Activated CD8-positive, alpha-beta memory T cell treated with anti-CD3 and anti-CD28 coated beads, Interleukin-2, amount 50 U/mL, for 48 hours (primary cell): Measurements from ENCODE around the gene RNASE7.
"Not testable (repeated sequence)": the region's sequence is repeated elsewhere in the genome, so short reads cannot be mapped to it uniquely, and the experiment has no call there.

ENCODE experiments used
- DNase-seq: peaks from one replicate; pipeline ENCODE4 v3.0.0-alpha.2; 2020

Gene RNASE7

GRCh38 chr14:21023817-21024584, 18.2 kb upstream of the RNASE7 start:
- no peak for DNase-seq

- peak; percentile 80 for DNase-seq
These were observed 17.4 kb upstream of the RNASE7 start, which contains the start of gene NDRG2 for GRCh38 chr14:21024585-21025370. TSS of gene NDRG2 (minus strand) at chr14:21025061. CDS start at chr14:21023315, 1,746 bp downstream.

DNA sequence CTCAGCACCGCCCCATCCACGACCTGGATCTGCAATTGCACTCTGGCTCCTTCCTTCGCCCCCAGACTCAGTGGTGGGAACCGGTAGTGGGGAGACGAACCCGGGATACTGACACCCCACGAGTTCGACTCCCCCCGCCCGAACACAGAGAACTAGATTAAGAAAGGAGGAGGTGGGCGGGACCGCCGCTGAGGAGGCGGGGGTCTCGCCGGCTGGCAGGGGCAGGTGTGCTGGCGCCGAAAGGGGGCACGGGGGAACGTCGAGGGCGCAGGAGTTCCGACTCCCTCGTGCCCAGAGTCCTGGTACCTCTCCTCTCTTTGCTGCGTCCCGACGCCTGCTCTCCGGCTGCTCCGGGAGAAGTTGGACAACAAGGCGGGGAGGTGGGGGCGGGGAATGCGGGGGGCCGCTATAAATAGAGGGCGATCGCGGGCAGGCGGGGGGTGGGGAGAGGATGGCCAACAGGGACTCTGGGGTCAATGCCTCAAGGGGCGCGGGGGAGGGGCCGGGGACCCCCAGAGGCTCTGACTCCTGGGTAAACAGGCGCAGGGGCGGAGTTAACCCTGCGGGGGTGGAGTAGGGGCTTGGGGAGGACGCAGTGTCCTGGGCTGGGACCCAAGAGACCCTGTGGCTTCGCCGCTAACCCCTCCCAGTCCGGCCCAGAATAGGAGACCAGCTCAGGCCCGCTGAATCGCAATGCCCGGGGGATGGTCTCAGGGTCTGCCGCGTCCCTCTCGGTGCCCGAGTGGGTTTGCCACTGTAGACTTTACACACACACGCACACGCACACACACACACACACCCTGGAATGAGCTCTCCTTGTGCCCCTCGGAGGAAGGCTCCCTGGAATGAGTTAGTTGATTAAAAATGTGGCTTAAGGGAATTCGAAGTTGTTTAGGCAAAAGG, 16.5 kb upstream of the RNASE7 start:
- no peak for DNase-seq

DNA sequence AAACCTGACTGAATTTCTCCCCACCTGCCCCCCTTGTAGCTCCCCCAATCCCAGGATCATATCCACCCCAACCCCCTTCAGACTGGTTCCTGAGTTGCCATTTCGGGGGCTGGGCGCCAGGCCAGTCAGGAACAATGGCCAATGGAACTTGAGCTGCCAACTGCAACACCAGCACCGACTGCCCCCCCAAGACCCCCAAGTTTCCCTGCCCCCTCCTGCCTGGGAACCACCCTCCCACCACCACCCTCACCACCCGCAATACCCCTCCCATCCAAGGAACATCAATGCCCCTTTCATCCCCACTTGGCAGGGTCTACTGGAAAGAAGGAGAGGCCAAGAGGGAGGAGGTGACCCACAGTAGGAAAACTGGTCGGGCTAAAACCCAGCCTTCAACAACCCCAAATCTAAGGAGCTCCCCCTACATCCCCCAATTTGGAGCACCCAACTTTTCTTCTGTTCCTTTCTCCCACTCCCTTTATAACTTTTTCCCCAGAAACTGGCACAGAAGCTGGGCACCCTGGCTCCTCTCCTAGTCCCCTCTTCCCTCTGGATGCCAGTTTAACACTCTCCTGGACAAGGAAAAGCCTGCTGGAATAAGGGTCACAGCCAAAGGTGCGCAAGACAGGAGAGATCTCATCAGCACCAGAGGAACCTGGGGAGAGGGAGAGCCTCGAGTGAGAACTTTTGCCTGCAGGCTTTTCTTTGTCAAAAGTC, 15.7 kb upstream of the RNASE7 start:
- DNase-seq, result no peak

DNA sequence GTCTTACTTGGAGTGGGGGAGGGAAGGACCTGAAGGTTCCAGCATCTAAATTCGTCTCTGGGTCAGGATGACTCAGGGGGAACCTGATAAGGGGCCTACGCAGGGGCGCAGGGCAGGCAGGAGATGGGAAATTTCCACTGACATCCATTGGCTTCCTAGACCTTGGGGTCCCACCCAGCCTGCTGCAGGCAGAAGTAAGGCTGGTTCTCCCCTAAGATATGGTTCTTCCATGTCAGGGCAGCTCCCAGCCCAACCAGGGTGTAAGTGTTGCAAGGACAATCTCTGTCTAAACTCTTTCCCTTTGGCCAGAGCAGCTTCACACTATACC, 15.2 kb upstream of the RNASE7 start:
- no peak for DNase-seq

- DNase-seq, result no peak
These were observed 12.2 kb upstream of the RNASE7 start, which contains the start of gene TPPP2 for GRCh38 chr14:21029917-21030316. TSS of gene TPPP2 (plus strand) at chr14:21030217. CDS start at chr14:21030582, 365 bp downstream.

- DNase-seq, result no peak
These were observed 11.6 kb upstream of the RNASE7 start for GRCh38 chr14:21030531-21030930.

- DNase-seq, result no peak
These were observed 9.6 kb upstream of the RNASE7 start for GRCh38 chr14:21032326-21033132.

GRCh38 chr14:21033133-21033698, 8.9 kb upstream of the RNASE7 start:
- no peak for DNase-seq

GRCh38 chr14:21034707-21035106, 7.5 kb upstream of the RNASE7 start, which contains the start of gene RNASE13:
TSS of gene RNASE13 (minus strand) at chr14:21034807. CDS start at chr14:21034288, 519 bp downstream.
- DNase-seq, result no peak

- DNase-seq, result no peak
These were observed 5.4 kb upstream of the RNASE7 start for GRCh38 chr14:21036751-21037150.

GRCh38 chr14:21037156-21037555, 5.0 kb upstream of the RNASE7 start:
- no peak for DNase-seq

- no peak for DNase-seq
These were observed 3.4 kb upstream of the RNASE7 start for GRCh38 chr14:21038441-21039422.

DNA sequence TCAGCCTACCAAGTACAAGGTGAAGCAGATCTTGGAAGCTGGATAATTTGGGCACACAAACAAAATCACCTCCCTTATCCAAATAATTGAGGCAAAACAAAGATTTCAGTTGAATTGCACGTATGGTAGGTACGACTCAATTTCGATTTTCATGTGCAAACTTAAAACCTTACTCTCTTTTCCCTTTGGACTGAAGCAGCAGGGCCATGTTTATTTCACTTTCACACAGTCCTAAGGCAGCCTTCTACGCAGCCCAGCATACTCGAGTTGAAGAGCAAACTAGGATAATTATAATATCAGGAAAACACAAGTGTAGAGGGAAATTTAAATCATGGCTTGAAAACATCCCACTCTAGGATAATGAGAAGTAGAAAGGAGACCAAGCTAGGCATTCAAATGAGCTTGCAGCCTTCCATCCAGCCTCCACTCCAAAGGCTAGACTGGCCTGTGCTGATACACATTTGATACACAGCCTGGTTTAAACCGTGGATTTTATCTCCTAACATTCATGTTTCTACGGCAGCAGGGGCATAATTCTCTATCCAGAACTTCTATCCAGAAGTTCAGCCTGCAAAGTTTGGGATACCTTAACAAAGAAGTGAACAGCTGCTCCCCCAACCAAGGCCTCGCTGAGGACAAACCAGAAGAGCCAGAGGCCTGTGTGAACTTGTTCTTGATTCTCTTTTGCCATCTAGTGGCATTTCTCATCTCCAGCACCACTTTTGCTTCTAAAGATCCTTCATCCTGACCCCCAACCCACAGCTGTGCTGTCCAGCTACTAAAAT, 2.4 kb upstream of the RNASE7 start:
- no peak for DNase-seq

DNA sequence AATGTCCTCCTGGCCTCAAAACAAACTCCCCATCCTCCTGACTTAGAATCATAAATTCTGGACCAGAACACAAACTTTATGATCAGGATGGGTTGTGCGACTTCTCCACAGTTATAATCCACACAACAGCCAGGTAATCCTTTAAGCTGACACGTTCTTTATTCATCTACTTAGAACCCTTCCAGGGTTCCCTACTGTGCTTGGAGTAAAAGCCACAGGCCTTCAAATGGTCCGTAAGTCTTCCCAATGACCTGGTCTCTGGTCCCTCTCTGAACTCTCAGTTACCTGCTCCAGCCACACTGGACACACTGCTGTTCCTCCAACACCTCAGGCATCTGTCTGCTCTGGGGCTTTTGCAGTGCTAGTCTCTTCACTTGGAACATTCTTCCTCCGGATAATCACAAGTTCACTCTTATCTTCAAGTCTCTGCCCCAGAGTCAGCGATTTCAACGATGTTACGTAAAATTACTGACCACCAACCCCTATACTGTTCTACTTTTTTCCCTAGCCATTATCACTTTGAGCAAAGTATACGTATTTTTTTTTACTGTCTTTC, 1.7 kb upstream of the RNASE7 start:
- no peak for DNase-seq

DNA sequence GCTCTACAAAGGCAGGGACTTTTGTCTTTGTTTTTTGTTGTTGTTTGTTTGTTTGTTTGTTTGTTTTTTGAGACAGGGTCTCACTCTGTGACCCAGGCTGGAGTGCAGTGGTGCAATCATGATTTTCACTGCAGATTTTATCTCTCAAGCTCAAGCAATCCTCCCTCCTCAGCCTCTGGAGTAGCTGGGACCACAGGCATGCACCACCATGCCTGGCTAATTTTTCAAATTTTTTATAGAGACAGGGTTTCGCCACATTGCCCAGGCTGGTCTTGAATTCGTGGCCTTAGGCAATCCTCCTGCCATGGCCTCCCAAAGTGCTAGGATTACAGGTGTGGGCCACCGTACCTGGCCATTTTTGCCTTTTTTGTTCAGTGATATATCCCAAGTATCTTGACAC, 1.2 kb upstream of the RNASE7 start:
- DNase-seq, result not testable (repeated sequence)

DNA sequence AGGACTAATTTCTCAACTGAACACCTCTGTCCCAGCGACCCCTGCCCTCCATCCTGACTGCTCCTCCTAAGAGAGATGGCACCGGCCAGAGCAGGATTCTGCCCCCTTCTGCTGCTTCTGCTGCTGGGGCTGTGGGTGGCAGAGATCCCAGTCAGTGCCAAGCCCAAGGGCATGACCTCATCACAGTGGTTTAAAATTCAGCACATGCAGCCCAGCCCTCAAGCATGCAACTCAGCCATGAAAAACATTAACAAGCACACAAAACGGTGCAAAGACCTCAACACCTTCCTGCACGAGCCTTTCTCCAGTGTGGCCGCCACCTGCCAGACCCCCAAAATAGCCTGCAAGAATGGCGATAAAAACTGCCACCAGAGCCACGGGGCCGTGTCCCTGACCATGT, 756 bp downstream of the RNASE7 start:
- no peak for DNase-seq

GRCh38 chr14:21043387-21043973, 1.3 kb downstream of the RNASE7 start:
- no peak for DNase-seq
